ENCODE data around the gene CBR4.

DNA sequence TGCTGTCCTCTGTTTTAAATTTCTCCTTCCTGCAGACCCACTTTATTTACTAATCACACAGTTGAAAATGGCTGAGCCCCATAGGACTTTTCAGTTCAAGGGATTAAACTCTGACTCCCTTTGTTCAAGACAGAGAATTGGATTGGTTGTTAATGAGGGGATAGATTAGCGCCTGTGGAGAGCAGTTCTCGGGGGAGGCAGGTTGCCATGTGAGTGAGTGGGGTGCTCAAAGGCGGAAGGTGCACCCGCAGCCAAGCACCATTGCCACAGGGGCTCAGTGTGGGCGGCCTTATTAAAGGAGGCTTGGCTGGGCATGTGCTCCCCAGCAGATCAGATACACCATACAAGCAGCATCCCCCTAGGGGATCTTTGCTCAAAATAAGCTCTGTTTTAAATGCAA, 7.9 kb upstream of the CBR4 start:
- TF ChIP-seq CTCF (IDR thresholded peaks at IDR 0.05; ENCODE audit: extremely low read depth in 1 of 2, insufficient read depth in 1 of 2, low read depth in 1 of 2, low read length in 2 of 2) (no peak), JUN (IDR thresholded peaks at IDR 0.05; ENCODE audit: borderline replicate concordance, insufficient read depth, insufficient read length, low read depth) (no peak), POLR2A (IDR thresholded peaks at IDR 0.05; ENCODE audit: low read depth, low read length) (no peak)
